Karpas-422 (cell line): ENCODE data around the gene TWF2. TPM values are rescaled to one million over a fixed set of nuclear protein-coding genes. Genes with fewer than 3 reads are reported as not detected.
A peak's percentile ranks its signal among the peaks of the same experiment; 100 is the strongest.

Source experiments
- small RNA-seq: library from RNA; depleted of rRNA; stranded (forward); fragments of <200 nt; gene quantifications from one replicate; pipeline ENCODE3, GENCODE V24; 2014
- total RNA-seq: library from RNA; depleted of rRNA; stranded (reverse); fragments of >200 nt; shearing (Covaris generic); gene quantifications from 2 replicates; pipeline ENCODE4 v1.2.3, GENCODE V29; 2014; ENCODE audit warnings: low replicate concordance; rRNA removed

TWF2 gene
- total RNA-seq, 1 experiment from 2014 or later: 42.0 TPM

Small RNA genes lying within 50 kb of the gene (small RNA-seq; reads per million reads assigned to genes)
- 164 reads per million, percentile 99 among the genes with 10 or more reads in this experiment for gene MIRLET7G

Other genes starting within 250 kb of the TWF2 start
- gene RPL29, start 243.3 kb downstream of the TWF2 start, total RNA-seq: 2,656 and 3,245 TPM in 2 replicates
- 11.1 and 21.2 TPM in 2 replicates for gene DUSP7, start 182.6 kb downstream of the TWF2 start, total RNA-seq
- 12.7 and 18.6 TPM in 2 replicates for gene POC1A, start 84.7 kb downstream of the TWF2 start, total RNA-seq
- 24.8 and 41.6 TPM in 2 replicates for gene ALAS1, start 41.0 kb downstream of the TWF2 start, total RNA-seq
- 7.4 and 26.5 TPM in 2 replicates for gene TLR9, start 13.5 kb downstream of the TWF2 start, total RNA-seq
- gene PPM1M, start 6.6 kb upstream of the TWF2 start, total RNA-seq: 25.5 and 35.4 TPM in 2 replicates
- gene WDR82, start 39.5 kb upstream of the TWF2 start, total RNA-seq: 30.4 and 42.0 TPM in 2 replicates
- 1.6 and 8.3 TPM in 2 replicates for gene GLYCTK, start 48.7 kb upstream of the TWF2 start, total RNA-seq
- 2.9 and 8.3 TPM in 2 replicates for gene DNAH1, start 77.2 kb upstream of the TWF2 start, total RNA-seq
- gene BAP1, start 170.8 kb upstream of the TWF2 start, total RNA-seq: 45.4 and 91.1 TPM in 2 replicates
- gene PHF7, start 171.5 kb upstream of the TWF2 start, total RNA-seq: 5.1 and 9.5 TPM in 2 replicates
- gene SEMA3G, start 205.9 kb upstream of the TWF2 start, total RNA-seq: 0.11 TPM in 1 of 2 replicates, not detected in the other
- 0.65 TPM in 1 of 2 replicates, not detected in the other for gene TNNC1, start 214.9 kb upstream of the TWF2 start, total RNA-seq
- 44.2 and 70.1 TPM in 2 replicates for gene NISCH, start 216.4 kb upstream of the TWF2 start, total RNA-seq